ENCODE results near the gene ABLIM1. TPM values are rescaled to one million over a fixed set of nuclear protein-coding genes. Genes with fewer than 3 reads are reported as not detected.

ABLIM1 gene
- total and polyA plus RNA-seq, 10 of the 15 experiments (the other 5 are each of a cell fraction or from before 2014, with no cell fraction given) = 14.2 to 50.5 (median 28.1) TPM

DNA sequence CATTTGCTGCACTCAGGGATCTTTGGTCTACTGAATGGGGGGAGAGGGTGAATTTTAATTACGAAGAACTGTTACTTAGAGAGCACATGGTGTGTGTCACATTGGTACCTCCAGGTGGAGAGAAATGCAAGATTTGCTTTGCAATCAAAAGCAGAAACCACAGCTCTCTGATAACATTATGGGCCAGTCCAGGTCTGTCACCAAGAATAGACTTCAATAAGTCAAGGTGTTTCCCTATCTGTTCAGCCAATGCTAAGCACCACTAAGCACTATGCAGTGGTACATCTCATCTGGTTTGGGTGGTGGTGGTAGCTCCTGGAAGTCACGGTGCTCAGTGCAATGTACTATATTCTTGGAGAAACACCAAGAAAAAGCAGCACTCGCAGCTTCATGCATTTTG, 134.2 kb downstream of the ABLIM1 start:
- SMC1A ChIA-PET (ENCODE audit: uncharacterized antibody, unreplicated experiment) = interaction anchor here (0.6 to 3.9 kb wide), 7 partner anchors 9 to 1565 kb away, joined by 3 to 21 read pairs (median 3); no protein-coding TSS in a partner anchor

GRCh38 chr10:114521255-114521654, 136.8 kb downstream of the ABLIM1 start:
- no peak overlapping the region for H3K27ac ChIP-seq (ENCODE audit: control insufficient read depth, insufficient read depth)
- no peak overlapping the region for H3K4me3 ChIP-seq
- H3K4me1 ChIP-seq (ENCODE audit: control insufficient read depth, insufficient read depth, low read length) = no peaks in the 10 kb centered on the region
- H2AFZ ChIP-seq (ENCODE audit: control insufficient read depth, low read depth, low read length) = no peak overlapping the region
- in situ Hi-C loops (cut with MboI) = no loop called here
- H3K9me3 ChIP-seq (replicated peaks; ENCODE audit: control insufficient read depth, insufficient read depth, low read length) = no peaks in the 10 kb centered on the region
- 98% methylated on average over 3 of the region's 3 CpGs for WGBS (ENCODE audit: insufficient coverage, insufficient replicate concordance, low lambda C conversion rate, missing lambda C conversion rate)
- H3K79me2 ChIP-seq (ENCODE audit: control insufficient read depth, insufficient read depth, low read length) = peaks cover 1% of the 10 kb centered on the region
- SMC1A ChIA-PET (ENCODE audit: uncharacterized antibody, unreplicated experiment) = interaction anchor here (1.1 kb wide), 1 partner anchor 11 kb away, joined by 4 read pairs; no protein-coding TSS in a partner anchor
- H3K27me3 ChIP-seq (replicated peaks in 1 of 2; ENCODE audit: control insufficient read depth in 2 of 2, insufficient read depth in 2 of 2, low read length in 1 of 2) = no peaks in the 10 kb centered on the region; a peak in 1 of 4 replicates
- no peak for ATAC-seq
- H3K4me2 ChIP-seq (ENCODE audit: control insufficient read depth, insufficient read depth) = no peak overlapping the region
- no peak for FAIRE-seq
- DNase-seq (ENCODE audit: low read depth, low spot score) = no peak
- intact Hi-C loops (cut with micrococcal nuclease; ENCODE audit: unreplicated experiment) = no loop called here
- CTCF ChIA-PET = interaction anchor here (0.9 kb wide), 1 partner anchor 50 kb away, joined by 3 read pairs; no protein-coding TSS in a partner anchor
- no peaks in the 10 kb centered on the region for H4K20me1 ChIP-seq (ENCODE audit: control insufficient read depth, insufficient read depth)
- H3K36me3 ChIP-seq (ENCODE audit: control insufficient read depth in 2 of 2, insufficient read depth in 2 of 2, low read length in 1 of 2) = no peaks in the 10 kb centered on the region
- RAD21 ChIA-PET (ENCODE audit: unreplicated experiment) = no interaction called here
- POLR2A ChIA-PET = interaction anchor here (0.7 kb wide), 1 partner anchor 11 kb away, joined by 3 read pairs; no protein-coding TSS in a partner anchor
- BruUV-seq (replicated peaks) = no TSS peak
- no peak overlapping the region for H3K9ac ChIP-seq (ENCODE audit: control insufficient read depth, insufficient read depth, low read length)
- TF ChIP-seq, protein P1, sequence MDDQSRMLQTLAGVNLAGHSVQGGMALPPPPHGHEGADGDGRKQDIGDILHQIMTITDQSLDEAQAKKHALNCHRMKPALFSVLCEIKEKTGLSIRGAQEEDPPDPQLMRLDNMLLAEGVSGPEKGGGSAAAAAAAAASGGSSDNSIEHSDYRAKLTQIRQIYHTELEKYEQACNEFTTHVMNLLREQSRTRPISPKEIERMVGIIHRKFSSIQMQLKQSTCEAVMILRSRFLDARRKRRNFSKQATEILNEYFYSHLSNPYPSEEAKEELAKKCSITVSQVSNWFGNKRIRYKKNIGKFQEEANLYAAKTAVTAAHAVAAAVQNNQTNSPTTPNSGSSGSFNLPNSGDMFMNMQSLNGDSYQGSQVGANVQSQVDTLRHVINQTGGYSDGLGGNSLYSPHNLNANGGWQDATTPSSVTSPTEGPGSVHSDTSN (IDR thresholded peaks at IDR 0.05; ENCODE audit: insufficient replicate concordance, low read depth, low read length) = no peak
- TF ChIP-seq, protein P2, sequence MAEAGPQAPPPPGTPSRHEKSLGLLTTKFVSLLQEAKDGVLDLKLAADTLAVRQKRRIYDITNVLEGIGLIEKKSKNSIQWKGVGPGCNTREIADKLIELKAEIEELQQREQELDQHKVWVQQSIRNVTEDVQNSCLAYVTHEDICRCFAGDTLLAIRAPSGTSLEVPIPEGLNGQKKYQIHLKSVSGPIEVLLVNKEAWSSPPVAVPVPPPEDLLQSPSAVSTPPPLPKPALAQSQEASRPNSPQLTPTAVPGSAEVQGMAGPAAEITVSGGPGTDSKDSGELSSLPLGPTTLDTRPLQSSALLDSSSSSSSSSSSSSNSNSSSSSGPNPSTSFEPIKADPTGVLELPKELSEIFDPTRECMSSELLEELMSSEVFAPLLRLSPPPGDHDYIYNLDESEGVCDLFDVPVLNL (IDR thresholded peaks at IDR 0.05; ENCODE audit: low read depth, low read length) = no peak
- TF ChIP-seq SMAD5 (IDR thresholded peaks at IDR 0.05; ENCODE audit: low read depth) (no peak), BMI1 (IDR thresholded peaks at IDR 0.05; ENCODE audit: borderline replicate concordance) (no peak), HSF1 (IDR thresholded peaks at IDR 0.05; ENCODE audit: low read depth, low read length) (no peak), SIX5 (IDR thresholded peaks at IDR 0.05; ENCODE audit: low read depth, low read length, severe bottlenecking) (no peak), FOXM1 (IDR thresholded peaks at IDR 0.05; ENCODE audit: low read depth, low read length) (no peak)

More for the DNA sequence above, 134.2 kb downstream of the ABLIM1 start:
- in situ Hi-C loops (cut with MboI) = no loop called here
- ChIA-PET RAD21 (ENCODE audit: unreplicated experiment) (interaction anchor here (1.2 kb wide), 1 partner anchor 52 kb away, joined by 3 read pairs; no protein-coding TSS in a partner anchor), CTCF (interaction anchor here (1.0 to 1.4 kb wide), 2 partner anchors 20 to 52 kb away, joined by 3 to 4 read pairs; no protein-coding TSS in a partner anchor), POLR2A (no interaction called here)
- Histone ChIP-seq H2AFZ (ENCODE audit: control insufficient read depth, low read depth, low read length) (no peak overlapping the region), H3K27ac (ENCODE audit: control insufficient read depth, insufficient read depth) (no peak overlapping the region), H3K4me1 (ENCODE audit: control insufficient read depth, insufficient read depth, low read length) (0 out of 2 replicates have a peak, but pooled peaks cover 3% of the 10 kb centered on the region), H3K27me3 (replicated peaks in 1 of 2; ENCODE audit: control insufficient read depth in 2 of 2, insufficient read depth in 2 of 2, low read length in 1 of 2) (no peaks in the 10 kb centered on the region; a peak in 1 of 4 replicates), H3K9me3 (replicated peaks; ENCODE audit: control insufficient read depth, insufficient read depth, low read length) (no peaks in the 10 kb centered on the region), H3K36me3 (ENCODE audit: control insufficient read depth in 2 of 2, insufficient read depth in 2 of 2, low read length in 1 of 2) (no peaks in the 10 kb centered on the region), H4K20me1 (ENCODE audit: control insufficient read depth, insufficient read depth) (no peaks in the 10 kb centered on the region), H3K79me2 (ENCODE audit: control insufficient read depth, insufficient read depth, low read length) (no peaks in the 10 kb centered on the region; the same call in none of the 2 replicates), H3K4me2 (ENCODE audit: control insufficient read depth, insufficient read depth) (peak overlapping the region; percentile 1; the same call in 1 of the 2 replicates), H3K4me3 (no peak overlapping the region), H3K9ac (ENCODE audit: control insufficient read depth, insufficient read depth, low read length) (no peak overlapping the region)
- BruUV-seq (replicated peaks) = no TSS peak
- intact Hi-C loops (cut with micrococcal nuclease; ENCODE audit: unreplicated experiment) = no loop called here
- TF ChIP-seq IRF5 (IDR thresholded peaks at IDR 0.05; ENCODE audit: borderline replicate concordance) = no peak
- TF ChIP-seq SIX5 (IDR thresholded peaks at IDR 0.05; ENCODE audit: low read depth, low read length, severe bottlenecking) = no peak
- no peak for TF ChIP-seq JUND (IDR thresholded peaks at IDR 0.05; ENCODE audit: low read depth, low read length)
- TF ChIP-seq CREB1 (IDR thresholded peaks at IDR 0.05; ENCODE audit: low read depth) = no peak
- TF ChIP-seq RUNX3 (IDR thresholded peaks at IDR 0.05; ENCODE audit: low read length) = peak; percentile 42
- no peak for ATAC-seq
- 96% methylated on average over 3 of the region's 3 CpGs for WGBS (ENCODE audit: insufficient coverage, insufficient replicate concordance, low lambda C conversion rate, missing lambda C conversion rate)
- FAIRE-seq = no peak
- DNase-seq (ENCODE audit: low read depth, low spot score) = no peak
